MG63 (cell line): ENCODE measurements around the gene RORB. TPM values are rescaled to one million over a fixed set of nuclear protein-coding genes. Genes with fewer than 3 reads are reported as not detected.

Experiments
- DNase-seq: peaks from one replicate; pipeline ENCODE4 v3.0.0-alpha.2; 2020
- H3K27me3 ChIP-seq: fragments of 250-450 bp; sonication (Bioruptor Pico); 2 replicates; pipeline ENCODE4 v1.5.1; 2020; ENCODE audit warnings: mild to moderate bottlenecking, moderate library complexity
- H3K36me3 ChIP-seq: fragments of 250-450 bp; sonication (Bioruptor Pico); 2 replicates; pipeline ENCODE4 v1.5.1; 2020; ENCODE audit warnings: mild to moderate bottlenecking, moderate library complexity
- H3K4me3 ChIP-seq: fragments of 250-450 bp; sonication (Bioruptor Pico); 2 replicates; pipeline ENCODE4 v1.5.1; 2020; ENCODE audit warnings: mild to moderate bottlenecking, moderate library complexity
- H3K9me3 ChIP-seq: fragments of 250-450 bp; sonication (Bioruptor Pico); 2 replicates; pipeline ENCODE4 v1.5.1; 2020; ENCODE audit warnings: mild to moderate bottlenecking, moderate library complexity
- total RNA-seq: library from RNA; depleted of rRNA; stranded (reverse); fragments of >200 nt; shearing (Covaris generic); gene quantifications from 2 replicates; pipeline ENCODE4 v1.2.3, GENCODE V29; 2014; ENCODE audit warnings: low replicate concordance

RORB gene
- total RNA-seq, 1 experiment from 2014 or later: not detected

DNA sequence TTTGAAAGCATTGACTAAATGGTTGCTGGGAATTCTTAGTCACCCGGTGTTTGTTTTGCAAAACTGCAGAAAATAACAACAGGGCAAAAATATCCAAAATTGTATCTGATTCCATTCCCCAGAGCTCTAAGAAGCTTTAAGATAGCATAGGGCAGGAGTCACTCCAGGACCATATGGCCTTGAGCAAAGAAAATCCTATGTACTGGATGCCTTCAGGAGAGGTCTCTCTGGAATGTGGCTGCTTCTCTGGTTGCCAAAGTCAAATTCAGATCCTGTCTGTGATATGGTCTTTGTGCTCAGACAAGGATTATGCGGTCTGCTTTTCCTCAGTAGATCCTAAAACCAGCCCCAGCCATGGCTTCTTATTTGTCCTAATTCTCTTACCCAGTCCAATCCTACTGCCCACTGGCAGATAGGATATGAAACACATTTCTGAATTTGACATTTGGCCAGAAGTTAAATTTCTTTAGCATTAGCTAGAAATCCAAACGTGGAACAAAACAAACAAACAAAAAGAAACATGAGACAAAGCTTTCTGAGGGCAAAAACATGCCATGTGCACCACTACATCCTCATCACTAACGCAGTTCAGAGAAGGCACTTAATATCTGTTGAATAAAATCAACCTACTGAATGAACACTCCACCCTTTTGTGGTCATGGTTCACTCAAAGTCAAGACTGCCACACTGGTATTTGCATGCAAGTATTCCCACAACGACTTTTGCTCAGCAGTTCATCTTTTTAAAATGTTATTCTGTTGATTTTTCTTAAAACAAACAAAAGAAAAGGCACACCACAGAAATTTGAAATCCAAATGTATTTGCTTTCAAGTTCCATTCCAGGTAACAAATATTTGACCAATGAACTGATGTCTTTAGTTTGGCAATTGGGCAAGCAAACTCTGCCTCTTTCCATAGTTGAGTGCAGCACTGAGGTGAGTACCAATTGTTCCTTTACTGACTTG is 224.8 kb downstream of the RORB start:
- H3K27me3 ChIP-seq: no peaks in the 10 kb centered on the region
- no peaks in the 10 kb centered on the region for H3K36me3 ChIP-seq
- DNase-seq: no peak
- no peaks in the 10 kb centered on the region for H3K9me3 ChIP-seq
- no peak overlapping the region for H3K4me3 ChIP-seq

- Histone ChIP-seq H3K4me3 (no peak overlapping the region), H3K27me3 (no peaks in the 10 kb centered on the region), H3K9me3 (no peaks in the 10 kb centered on the region), H3K36me3 (no peaks in the 10 kb centered on the region)
- DNase-seq: no peak
These were observed 227.2 kb downstream of the RORB start for GRCh38 chr9:74724317-74724716.

DNA sequence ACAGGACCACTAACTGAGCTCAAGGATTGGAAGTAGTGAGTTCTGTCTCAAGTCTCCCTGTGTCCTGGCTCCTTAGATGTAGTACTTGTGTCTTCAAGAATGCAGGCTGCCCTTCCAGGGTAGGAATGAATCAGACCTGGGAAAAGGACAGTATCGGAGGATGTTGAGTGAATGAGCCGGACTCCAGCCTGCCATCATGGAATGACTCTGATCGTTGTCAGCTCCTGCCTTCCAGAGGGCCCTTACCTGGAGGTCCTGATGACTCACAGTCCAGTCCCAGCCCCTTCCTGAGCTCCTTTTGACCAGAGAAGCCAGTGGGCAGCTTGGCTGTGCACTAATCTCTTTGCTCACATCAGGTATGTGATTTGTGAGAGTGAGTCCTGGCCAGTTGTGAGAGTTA is 229.4 kb downstream of the RORB start:
- H3K4me3 ChIP-seq: no peak overlapping the region
- no peak for DNase-seq
- H3K36me3 ChIP-seq: no peaks in the 10 kb centered on the region
- H3K27me3 ChIP-seq: no peaks in the 10 kb centered on the region
- H3K9me3 ChIP-seq: no peaks in the 10 kb centered on the region

DNA sequence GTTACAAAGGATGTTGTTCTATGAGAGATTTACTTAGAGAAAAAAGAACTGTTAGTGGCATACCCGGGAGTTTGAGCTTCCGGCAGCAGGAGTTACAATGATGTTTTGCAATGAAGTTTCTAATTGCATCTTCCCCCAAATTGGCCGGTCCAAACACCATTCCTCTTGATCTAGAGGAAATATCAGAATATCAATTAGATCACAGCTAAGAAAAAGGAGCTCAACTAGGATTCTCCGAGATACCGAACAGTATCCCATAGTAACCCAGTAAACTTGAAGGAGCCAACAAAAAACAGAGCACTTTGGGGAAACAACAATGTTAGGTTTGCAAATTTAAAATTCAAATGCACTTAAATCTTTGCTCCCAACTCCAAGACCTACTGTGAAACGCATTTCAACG is 231.0 kb downstream of the RORB start:
- DNase-seq: no peak
- H3K4me3 ChIP-seq: no peak overlapping the region
- H3K36me3 ChIP-seq: no peaks in the 10 kb centered on the region
- H3K9me3 ChIP-seq: no peaks in the 10 kb centered on the region
- no peaks in the 10 kb centered on the region for H3K27me3 ChIP-seq

- no peaks in the 10 kb centered on the region for H3K36me3 ChIP-seq
- no peaks in the 10 kb centered on the region for H3K27me3 ChIP-seq
- DNase-seq: peak; percentile 16
- peak overlapping the region; percentile 8 for H3K4me3 ChIP-seq
- H3K9me3 ChIP-seq: no peaks in the 10 kb centered on the region
These were observed 232.1 kb downstream of the RORB start for GRCh38 chr9:74729136-74729695.

GRCh38 chr9:74735761-74736160 is 238.6 kb downstream of the RORB start:
- Histone ChIP-seq H3K4me3 (no peak overlapping the region), H3K9me3 (no peaks in the 10 kb centered on the region), H3K36me3 (no peaks in the 10 kb centered on the region), H3K27me3 (no peaks in the 10 kb centered on the region)
- DNase-seq: no peak

- Histone ChIP-seq H3K27me3 (no peaks in the 10 kb centered on the region), H3K9me3 (no peaks in the 10 kb centered on the region), H3K36me3 (no peaks in the 10 kb centered on the region), H3K4me3 (no peak overlapping the region)
- DNase-seq: no peak
These were observed 239.5 kb downstream of the RORB start for GRCh38 chr9:74736646-74737045.

GRCh38 chr9:74742191-74742790 is 245.2 kb downstream of the RORB start:
- no peaks in the 10 kb centered on the region for H3K27me3 ChIP-seq
- no peaks in the 10 kb centered on the region for H3K9me3 ChIP-seq
- no peak for DNase-seq
- no peak overlapping the region for H3K4me3 ChIP-seq
- no peaks in the 10 kb centered on the region for H3K36me3 ChIP-seq
